Ishikawa (cell line): ENCODE measurements around the gene ELMOD3.

Experiments
- EP300 ChIP-seq: IDR thresholded peaks from 2 replicates; pipeline ENCODE4 v1.6.1; 2012; ENCODE audit warnings: borderline replicate concordance
- FOXM1 ChIP-seq: IDR thresholded peaks from 2 replicates; pipeline ENCODE4 v1.6.1; 2012; ENCODE audit warnings: low read depth, borderline replicate concordance
- NFIC ChIP-seq: IDR thresholded peaks from 2 replicates; pipeline ENCODE4 v1.6.1; 2012
- TAF1 ChIP-seq: IDR thresholded peaks from 2 replicates; pipeline ENCODE4 v1.6.1; 2012; ENCODE audit warnings: low read depth, mild to moderate bottlenecking
- TEAD4 ChIP-seq: IDR thresholded peaks from 2 replicates; pipeline ENCODE4 v1.6.1; 2012
- YY1 ChIP-seq: IDR thresholded peaks from 2 replicates; pipeline ENCODE4 v1.6.1; 2012; ENCODE audit warnings: low read depth

GRCh38 chr2:85344356-85344954 is 10.1 kb upstream of the ELMOD3 start:
- TF ChIP-seq NFIC (no peak), FOXM1 (no peak), YY1 (no peak), EP300 (no peak), TEAD4 (no peak), TAF1 (no peak)
